ENCODE results near the gene CALB2.
A peak's percentile ranks its signal among the peaks of the same experiment; 100 is the strongest.

Gene CALB2

GRCh38 chr16:71421911-71422310 lies 63.4 kb downstream of the CALB2 start:
- Mint-ChIP-seq H3K4me3 (no peak overlapping the region), H3K4me1 (no peaks in the 10 kb centered on the region), H3K27ac (no peak overlapping the region), H3K36me3 (ENCODE audit: low read depth) (no peaks in the 10 kb centered on the region), H3K9me3 (peaks cover 5% of the 10 kb centered on the region), H3K27me3 (ENCODE audit: low read depth, poor library complexity) (peaks cover 59% of the 10 kb centered on the region)
- peak; percentile 17 for TF ChIP-seq CTCF (IDR thresholded peaks at IDR 0.05)
- DNase-seq = peak; percentile 14

- Mint-ChIP-seq H3K9me3 (peaks cover 6% of the 10 kb centered on the region), H3K27me3 (ENCODE audit: low read depth, poor library complexity) (peaks cover 57% of the 10 kb centered on the region), H3K27ac (no peak overlapping the region), H3K4me3 (no peak overlapping the region), H3K36me3 (ENCODE audit: low read depth) (no peaks in the 10 kb centered on the region), H3K4me1 (no peaks in the 10 kb centered on the region)
- no peak for DNase-seq
- no peak for TF ChIP-seq CTCF (IDR thresholded peaks at IDR 0.05)
These were observed 64.5 kb downstream of the CALB2 start for GRCh38 chr16:71423016-71423415.

GRCh38 chr16:71423865-71424264 lies 65.3 kb downstream of the CALB2 start:
- H3K27ac Mint-ChIP-seq = no peak overlapping the region
- peaks cover 60% of the 10 kb centered on the region for H3K27me3 Mint-ChIP-seq (ENCODE audit: low read depth, poor library complexity)
- no peak overlapping the region for H3K4me3 Mint-ChIP-seq
- no peak for DNase-seq
- TF ChIP-seq CTCF (IDR thresholded peaks at IDR 0.05) = no peak
- no peaks in the 10 kb centered on the region for H3K4me1 Mint-ChIP-seq
- H3K9me3 Mint-ChIP-seq = peaks cover 13% of the 10 kb centered on the region
- no peaks in the 10 kb centered on the region for H3K36me3 Mint-ChIP-seq (ENCODE audit: low read depth)

GRCh38 chr16:71424626-71425025 lies 66.1 kb downstream of the CALB2 start:
- H3K36me3 Mint-ChIP-seq (ENCODE audit: low read depth) = no peaks in the 10 kb centered on the region
- no peak for DNase-seq
- no peak overlapping the region for H3K27ac Mint-ChIP-seq
- peaks cover 62% of the 10 kb centered on the region for H3K27me3 Mint-ChIP-seq (ENCODE audit: low read depth, poor library complexity)
- peak overlapping the region; percentile 82 for H3K4me3 Mint-ChIP-seq
- no peaks in the 10 kb centered on the region for H3K4me1 Mint-ChIP-seq
- H3K9me3 Mint-ChIP-seq = peaks cover 15% of the 10 kb centered on the region
- no peak for TF ChIP-seq CTCF (IDR thresholded peaks at IDR 0.05)

- Mint-ChIP-seq H3K4me1 (no peaks in the 10 kb centered on the region), H3K27me3 (ENCODE audit: low read depth, poor library complexity) (peaks cover 73% of the 10 kb centered on the region), H3K27ac (no peak overlapping the region), H3K4me3 (peak overlapping the region; percentile 82), H3K36me3 (ENCODE audit: low read depth) (no peaks in the 10 kb centered on the region), H3K9me3 (peaks cover 15% of the 10 kb centered on the region)
- TF ChIP-seq CTCF (IDR thresholded peaks at IDR 0.05) = no peak
- DNase-seq = no peak
These were observed 67.2 kb downstream of the CALB2 start for GRCh38 chr16:71425746-71426068.

GRCh38 chr16:71426069-71426879 lies 67.8 kb downstream of the CALB2 start:
- H3K4me1 Mint-ChIP-seq = no peaks in the 10 kb centered on the region
- no peak overlapping the region for H3K27ac Mint-ChIP-seq
- no peak for TF ChIP-seq CTCF (IDR thresholded peaks at IDR 0.05)
- H3K4me3 Mint-ChIP-seq = peak overlapping the region; percentile 82
- peak; percentile 88 for DNase-seq
- H3K36me3 Mint-ChIP-seq (ENCODE audit: low read depth) = no peaks in the 10 kb centered on the region
- peaks cover 15% of the 10 kb centered on the region for H3K9me3 Mint-ChIP-seq
- H3K27me3 Mint-ChIP-seq (ENCODE audit: low read depth, poor library complexity) = peaks cover 78% of the 10 kb centered on the region

Measured in nephron progenitor cell (in vitro differentiated cells).